Epidermal melanocyte (primary cell): ENCODE results near the gene CRTC3.
"Not testable (repeated sequence)": the region's sequence is repeated elsewhere in the genome, so short reads cannot be mapped to it uniquely, and the experiment has no call there.

Experiments used
- DNase-seq: peaks from one replicate; pipeline ENCODE4 v3.0.0; 2011; ENCODE audit warnings: low spot score; ENCODE audit not compliant: insufficient read length

The CRTC3 gene

GRCh38 chr15:90648137-90649070 is 118.7 kb downstream of the CRTC3 start:
- DNase-seq, result peak; percentile 51

- DNase-seq, result no peak
These were observed 120.6 kb downstream of the CRTC3 start for GRCh38 chr15:90650117-90650955.

- no peak for DNase-seq
These were observed 121.4 kb downstream of the CRTC3 start for GRCh38 chr15:90650956-90651689.

GRCh38 chr15:90654233-90655136 is 124.8 kb downstream of the CRTC3 start:
- DNase-seq, result no peak

- not testable (repeated sequence) for DNase-seq
These were observed 127.9 kb downstream of the CRTC3 start for GRCh38 chr15:90657520-90658172.

- DNase-seq, result no peak
These were observed 129.8 kb downstream of the CRTC3 start for GRCh38 chr15:90659481-90659880.

- DNase-seq, result peak; percentile 83
These were observed 130.7 kb downstream of the CRTC3 start for GRCh38 chr15:90660195-90660998.

GRCh38 chr15:90660999-90661330 is 131.2 kb downstream of the CRTC3 start:
- DNase-seq, result not testable (repeated sequence)

- DNase-seq, result not testable (repeated sequence)
These were observed 134.3 kb downstream of the CRTC3 start for GRCh38 chr15:90664081-90664461.

- DNase-seq, result peak; percentile 38
These were observed 135.0 kb downstream of the CRTC3 start for GRCh38 chr15:90664650-90665287.

- peak; percentile 70 for DNase-seq
These were observed 135.8 kb downstream of the CRTC3 start for GRCh38 chr15:90665288-90666134.

- DNase-seq, result no peak
These were observed 136.6 kb downstream of the CRTC3 start for GRCh38 chr15:90666135-90666909.

GRCh38 chr15:90667073-90667754 is 137.5 kb downstream of the CRTC3 start:
- no peak for DNase-seq

GRCh38 chr15:90667755-90668345 is 138.1 kb downstream of the CRTC3 start:
- not testable (repeated sequence) for DNase-seq

- not testable (repeated sequence) for DNase-seq
These were observed 140.9 kb downstream of the CRTC3 start for GRCh38 chr15:90670631-90671030.

- no peak for DNase-seq
These were observed 141.5 kb downstream of the CRTC3 start for GRCh38 chr15:90671216-90671615.
